K562 (cell line): ENCODE data around the gene RIIAD1. TPM values are rescaled to one million over a fixed set of nuclear protein-coding genes. Genes with fewer than 3 reads are reported as not detected.

Experiments
- BRD4 ChIP-seq: fragments of 200-600 bp; sonication (generic); IDR thresholded peaks from 2 replicates; pipeline ENCODE4 v1.6.1; 2017; ENCODE audit warnings: inconsistent platforms
- CEBPG ChIP-seq, 3 experiments: fragments of 200-800 bp in 1 of 3; sonication (Bioruptor generic) in 1 of 3; sonication (generic) in 1 of 3; formaldehyde crosslinking in 1 of 3; IDR thresholded peaks in 2 of 3; conservative IDR thresholded peaks in 1 of 3; 2 replicates each; pipeline versions ENCODE4 v1.6.1 to v1.8.0; 2016 to 2022; ENCODE audit warnings: missing compliant biosample characterization in 2 of 3, missing genetic modification characterization in 2 of 3, mild to moderate bottlenecking in 1 of 3, missing genetic modification reagents in 1 of 3
- CHD2 ChIP-seq: IDR thresholded peaks from 2 replicates; pipeline ENCODE4 v1.6.1; 2011; ENCODE audit warnings: low read depth, low read length
- ELF2 ChIP-seq: fragments of 250-450 bp; sonication (Bioruptor Pico); IDR thresholded peaks from 2 replicates; pipeline ENCODE4 v1.5.0; 2021; ENCODE audit warnings: mild to moderate bottlenecking
- ILK ChIP-seq: fragments of 450-650 bp; IDR thresholded peaks from 2 replicates; pipeline ENCODE4 v1.6.1; 2016; ENCODE audit warnings: missing genetic modification characterization, low read depth, mild to moderate bottlenecking, missing compliant biosample characterization, moderate library complexity, borderline replicate concordance
- KLF6 ChIP-seq: fragments of 250-450 bp; sonication (Bioruptor Pico); IDR thresholded peaks from 2 replicates; pipeline ENCODE4 v1.4.0; 2020; ENCODE audit warnings: mild to moderate bottlenecking, moderate library complexity, borderline replicate concordance
- MCM5 ChIP-seq: fragments of 450-650 bp; IDR thresholded peaks from 2 replicates; pipeline ENCODE4 v1.6.1; 2016; ENCODE audit warnings: low read depth
- MTA1 ChIP-seq: fragments of 450-650 bp; IDR thresholded peaks from 2 replicates; pipeline ENCODE4 v1.6.1; 2017; ENCODE audit warnings: borderline replicate concordance
- NR4A1 ChIP-seq, 2 experiments: fragments of 250-450 bp in 1 of 2; fragments of 450-650 bp in 1 of 2; sonication (Bioruptor Pico) in 1 of 2; IDR thresholded peaks; 2 replicates each; pipeline versions ENCODE4 v1.4.0 to v1.6.1; 2016 to 2020; ENCODE audit warnings: mild to moderate bottlenecking in 2 of 2, missing compliant biosample characterization in 1 of 2, missing genetic modification characterization in 1 of 2, moderate library complexity in 1 of 2
- NUFIP1 ChIP-seq: fragments of 450-650 bp; IDR thresholded peaks from 2 replicates; pipeline ENCODE4 v1.6.1; 2018; ENCODE audit not compliant: partially characterized antibody
- SFPQ ChIP-seq: fragments of 200-400 bp; formaldehyde crosslinking; IDR thresholded peaks from 2 replicates; pipeline ENCODE4 v1.6.1; 2017; ENCODE audit warnings: mild to moderate bottlenecking, low read depth, low read length, moderate library complexity
- SMAD1 ChIP-seq: fragments of 150-350 bp; IDR thresholded peaks from 2 replicates; pipeline ENCODE4 v1.6.1; 2014; ENCODE audit warnings: low read length, low read depth; ENCODE audit not compliant: partially characterized antibody
- TOE1 ChIP-seq, 2 experiments: fragments of 450-650 bp in 1 of 2; sonication (generic) in 1 of 2; formaldehyde crosslinking in 1 of 2; IDR thresholded peaks; 2 replicates each; pipeline versions ENCODE4 v1.7.1 to v1.8.0; 2016 to 2022; ENCODE audit warnings: borderline replicate concordance in 2 of 2, mild to moderate bottlenecking in 2 of 2, antibody characterized with exemption in 1 of 2, inconsistent platforms in 1 of 2, low read depth in 1 of 2, missing genetic modification reagents in 1 of 2, moderate library complexity in 1 of 2
- U2AF1 ChIP-seq: fragments of 200-400 bp; formaldehyde crosslinking; optimal IDR thresholded peaks from 2 replicates; pipeline ENCODE3; 2017; ENCODE audit warnings: mild to moderate bottlenecking, low read depth, low read length, moderate library complexity
- U2AF2 ChIP-seq: fragments of 200-400 bp; formaldehyde crosslinking; optimal IDR thresholded peaks from 2 replicates; pipeline ENCODE3; 2017; ENCODE audit warnings: low read depth, mild to moderate bottlenecking, low read length
- ZBTB1 ChIP-seq: sonication (generic); formaldehyde crosslinking; IDR thresholded peaks from 2 replicates; pipeline ENCODE4 v1.8.1; 2023; ENCODE audit warnings: missing genetic modification reagents, low read depth, mild to moderate bottlenecking, borderline replicate concordance
- ZFP30 ChIP-seq: fragments of 250-450 bp; sonication (Bioruptor Pico); IDR thresholded peaks from 2 replicates; pipeline ENCODE4 v1.8.0; 2022; ENCODE audit warnings: moderate library complexity, mild to moderate bottlenecking, inconsistent platforms, borderline replicate concordance
- ZNF232 ChIP-seq: sonication (generic); formaldehyde crosslinking; IDR thresholded peaks from 2 replicates; pipeline ENCODE4 v1.8.0; 2022; ENCODE audit warnings: mild to moderate bottlenecking, missing genetic modification reagents
- ZNF347 ChIP-seq: fragments of 450-650 bp; formaldehyde crosslinking; IDR thresholded peaks from 2 replicates; pipeline ENCODE4 v1.4.0; 2020; ENCODE audit warnings: low read depth, mild to moderate bottlenecking, moderate library complexity
- ZNF518B ChIP-seq: fragments of 250-450 bp; sonication (Bioruptor Pico); IDR thresholded peaks from 2 replicates; pipeline ENCODE4 v1.5.0; 2021; ENCODE audit warnings: mild to moderate bottlenecking, moderate library complexity
- ZNF785 ChIP-seq: fragments of 250-450 bp; sonication (Bioruptor Pico); IDR thresholded peaks from 2 replicates; pipeline ENCODE4 v1.4.0; 2020; ENCODE audit warnings: mild to moderate bottlenecking
- polyA plus RNA-seq, 8 experiments: library from polyadenylated mRNA; depleted of rRNA in 4 of 8; stranded (reverse) in 5 of 8; unstranded in 3 of 8; fragments of >200 nt; fragmentation: Nextera tagmentation in 2 of 8; fragmentation: Illumina TruSeq in 1 of 8; extraction: Ambion mirVana in 2 of 8; extraction: Trizol in 1 of 8; gene quantifications; 2 replicates each; pipeline versions ENCODE4 v1.2.1 to v1.2.3, GENCODE V29; 2011 to 2014; ENCODE audit warnings: inconsistent platforms in 1 of 8, missing spikeins in 1 of 8
- total RNA-seq, 7 experiments: library from RNA; depleted of rRNA in 6 of 7; stranded (reverse); fragments of >200 nt in 6 of 7; fragmentation: Illumina TruSeq in 2 of 7; extraction: Trizol in 2 of 7; gene quantifications; 2 replicates each; pipeline versions ENCODE4 v1.2.1 to v1.2.3, GENCODE V29; 2011 to 2021; ENCODE audit warnings: low replicate concordance in 1 of 7

The RIIAD1 gene
- total and polyA plus RNA-seq, 9 of the 15 experiments (the other 6 are each of a cell fraction or from before 2014, with no cell fraction given) = not detected

- TF ChIP-seq SFPQ = no peak
- TF ChIP-seq SMAD1 = no peak
- TF ChIP-seq TOE1 (IDR thresholded peaks at IDR 0.05; ENCODE audit: borderline replicate concordance) = peak; percentile 38; the same call in 1 of the 2 replicates
- TF ChIP-seq TOE1 (CRISPR knock-in tag; IDR thresholded peaks at IDR 0.05; ENCODE audit: borderline replicate concordance, low read depth) = no peak
- TF ChIP-seq ELF2 = 0 out of 2 replicates have a peak, but pooled peaks have one; percentile 23
- TF ChIP-seq U2AF2 = no peak
- no peak for TF ChIP-seq ZFP30 (CRISPR knock-in tag)
- no peak for TF ChIP-seq NR4A1 (CRISPR knock-in tag; IDR thresholded peaks at IDR 0.05)
- TF ChIP-seq NR4A1 (tag; IDR thresholded peaks at IDR 0.05) = no peak
- TF ChIP-seq CHD2 = no peak
- no peak for TF ChIP-seq U2AF1
- no peak for TF ChIP-seq BRD4
- peak; percentile 98 for TF ChIP-seq MTA1
- TF ChIP-seq ILK = no peak
- no peak for TF ChIP-seq CEBPG (CRISPR knock-in tag; IDR thresholded peaks at IDR 0.05)
- no peak for TF ChIP-seq CEBPG (tag; conservative IDR thresholded peaks at IDR 0.05 in 1 of 2, IDR thresholded peaks at IDR 0.05 in 1 of 2)
- no peak for TF ChIP-seq MCM5
- TF ChIP-seq ZNF518B (CRISPR knock-in tag) = no peak
- no peak for TF ChIP-seq KLF6
- TF ChIP-seq ZBTB1 (CRISPR knock-in tag) = 0 out of 2 replicates have a peak, but pooled peaks have one; percentile 36
- no peak for TF ChIP-seq NUFIP1
- no peak for TF ChIP-seq ZNF785 (CRISPR knock-in tag)
- no peak for TF ChIP-seq ZNF347
- peak; percentile 54; the same call in 1 of the 2 replicates for TF ChIP-seq ZNF232 (CRISPR knock-in tag)
Measured at GRCh38 chr1:151762941-151763921, 41.9 kb downstream of the RIIAD1 start, which contains the start of gene MRPL9 (continued).
